HEK293 (cell line): Measurements from ENCODE around the gene KRTAP10-7.

Source experiments
- CTCF ChIA-PET: fragments of 350-600 bp; formaldehyde crosslinking; extraction: SDS; loops from one replicate; lab custom pipeline; 2021; ENCODE audit warnings: antibody characterized with exemption; lab: Yijun Ruan, JAX
- POLR2A ChIA-PET: fragments of 300-600 bp; formaldehyde crosslinking; extraction: SDS; loops from one replicate; lab custom pipeline; 2020; ENCODE audit warnings: antibody characterized with exemption, inconsistent platforms; lab: Yijun Ruan, JAX
- H3K27ac ChIP-seq: fragments of 200-500 bp; sonication (Bioruptor generic); 2 replicates; pipeline ENCODE4 v1.5.1; 2014; ENCODE audit warnings: low read depth, low read length, control low read depth, inconsistent platforms; ENCODE audit errors: extremely low read depth
- H3K36me3 ChIP-seq, 2 experiments: fragments of 200-500 bp in 1 of 2; sonication (Bioruptor generic) in 1 of 2; 1 replicate in 1 of 2; 2 replicates in 1 of 2; pipeline ENCODE4 v1.5.1; 2014 to 2017; ENCODE audit warnings: inconsistent platforms in 2 of 2, low read length in 2 of 2; ENCODE audit not compliant: control insufficient read depth in 2 of 2, insufficient read depth in 1 of 2
- H3K4me1 ChIP-seq: fragments of 200-500 bp; sonication (Bioruptor generic); 2 replicates; pipeline ENCODE4 v1.5.1; 2014; ENCODE audit warnings: mild to moderate bottlenecking, low read length, inconsistent platforms; ENCODE audit not compliant: control insufficient read depth, insufficient read depth
- H3K4me3 ChIP-seq: 2 replicates; pipeline ENCODE4 v1.5.1; 2011; ENCODE audit warnings: low read depth, mild to moderate bottlenecking, control low read depth, low read length, moderate library complexity
- H3K9me3 ChIP-seq: fragments of 200-500 bp; sonication (Bioruptor generic); 2 replicates; pipeline ENCODE4 v1.5.1; 2014; ENCODE audit warnings: low read depth, low read length, inconsistent platforms; ENCODE audit not compliant: control insufficient read depth, insufficient read depth
- SCRT1 ChIP-seq: fragments of 450-650 bp; formaldehyde crosslinking; IDR thresholded peaks from 2 replicates; pipeline ENCODE4 v1.5.1; 2016; ENCODE audit warnings: missing biosample characterization, missing genetic modification characterization, borderline replicate concordance
- TSHZ1 ChIP-seq: fragments of 450-650 bp; formaldehyde crosslinking; IDR thresholded peaks from 2 replicates; pipeline ENCODE4 v1.5.1; 2016; ENCODE audit warnings: missing biosample characterization, missing genetic modification characterization, borderline replicate concordance
- WT1 ChIP-seq: fragments of 450-650 bp; formaldehyde crosslinking; IDR thresholded peaks from 2 replicates; pipeline ENCODE4 v1.5.1; 2016; ENCODE audit warnings: missing biosample characterization, missing genetic modification characterization
- ZIC2 ChIP-seq: fragments of 450-650 bp; formaldehyde crosslinking; IDR thresholded peaks from 2 replicates; pipeline ENCODE4 v1.5.1; 2016; ENCODE audit warnings: missing biosample characterization, missing genetic modification characterization
- ZNF174 ChIP-seq: fragments of 450-650 bp; formaldehyde crosslinking; IDR thresholded peaks from 2 replicates; pipeline ENCODE4 v1.5.0; 2017; ENCODE audit warnings: missing biosample characterization, mild to moderate bottlenecking, missing genetic modification characterization
- ZNF324 ChIP-seq: fragments of 450-650 bp; formaldehyde crosslinking; IDR thresholded peaks from 2 replicates; pipeline ENCODE4 v1.5.1; 2016; ENCODE audit warnings: missing biosample characterization, missing genetic modification characterization
- ZNF394 ChIP-seq: fragments of 450-650 bp; formaldehyde crosslinking; IDR thresholded peaks from 2 replicates; pipeline ENCODE4 v1.5.1; 2016; ENCODE audit warnings: missing biosample characterization, missing genetic modification characterization, mild to moderate bottlenecking, moderate library complexity, borderline replicate concordance
- ZNF416 ChIP-seq: fragments of 450-650 bp; formaldehyde crosslinking; IDR thresholded peaks from 2 replicates; pipeline ENCODE4 v1.5.1; 2016; ENCODE audit warnings: missing biosample characterization, missing genetic modification characterization
- ZNF423 ChIP-seq: fragments of 450-650 bp; formaldehyde crosslinking; IDR thresholded peaks from 2 replicates; pipeline ENCODE4 v1.5.1; 2016; ENCODE audit warnings: missing biosample characterization, missing genetic modification characterization
- ZNF426 ChIP-seq: fragments of 450-650 bp; formaldehyde crosslinking; IDR thresholded peaks from 2 replicates; pipeline ENCODE4 v1.5.1; 2017; ENCODE audit warnings: missing biosample characterization, missing genetic modification characterization, mild to moderate bottlenecking, inconsistent platforms, moderate library complexity
- ZNF549 ChIP-seq: fragments of 450-650 bp; IDR thresholded peaks from 2 replicates; pipeline ENCODE4 v1.5.1; 2018; ENCODE audit warnings: missing biosample characterization, missing genetic modification characterization, mild to moderate bottlenecking, inconsistent platforms, moderate library complexity
- ZNF558 ChIP-seq: fragments of 450-650 bp; formaldehyde crosslinking; IDR thresholded peaks from 2 replicates; pipeline ENCODE4 v1.5.1; 2016; ENCODE audit warnings: missing biosample characterization, missing genetic modification characterization
- ZNF561 ChIP-seq: fragments of 450-650 bp; IDR thresholded peaks from 2 replicates; pipeline ENCODE4 v1.5.1; 2018; ENCODE audit warnings: missing biosample characterization, missing genetic modification characterization, borderline replicate concordance
- ZNF571 ChIP-seq: fragments of 450-650 bp; formaldehyde crosslinking; IDR thresholded peaks from 2 replicates; pipeline ENCODE4 v1.5.0; 2017; ENCODE audit warnings: missing biosample characterization, missing genetic modification characterization
- ZNF664 ChIP-seq: fragments of 450-650 bp; formaldehyde crosslinking; IDR thresholded peaks from 2 replicates; pipeline ENCODE4 v1.5.1; 2016; ENCODE audit warnings: missing biosample characterization, missing genetic modification characterization
- ZSCAN23 ChIP-seq: fragments of 450-650 bp; formaldehyde crosslinking; IDR thresholded peaks from 2 replicates; pipeline ENCODE4 v1.5.1; 2016; ENCODE audit warnings: missing biosample characterization, missing genetic modification characterization
- TF ChIP-seq, protein P1 (sequence below): fragments of 450-650 bp; formaldehyde crosslinking; optimal IDR thresholded peaks from 2 replicates; pipeline ENCODE3; 2016; ENCODE audit warnings: missing biosample characterization, mild to moderate bottlenecking, missing genetic modification characterization
- TF ChIP-seq, protein P2 (sequence below): fragments of 450-650 bp; formaldehyde crosslinking; IDR thresholded peaks from 2 replicates; pipeline ENCODE4 v1.5.1; 2017; ENCODE audit warnings: missing biosample characterization, missing genetic modification characterization

KRTAP10-7 gene

DNA sequence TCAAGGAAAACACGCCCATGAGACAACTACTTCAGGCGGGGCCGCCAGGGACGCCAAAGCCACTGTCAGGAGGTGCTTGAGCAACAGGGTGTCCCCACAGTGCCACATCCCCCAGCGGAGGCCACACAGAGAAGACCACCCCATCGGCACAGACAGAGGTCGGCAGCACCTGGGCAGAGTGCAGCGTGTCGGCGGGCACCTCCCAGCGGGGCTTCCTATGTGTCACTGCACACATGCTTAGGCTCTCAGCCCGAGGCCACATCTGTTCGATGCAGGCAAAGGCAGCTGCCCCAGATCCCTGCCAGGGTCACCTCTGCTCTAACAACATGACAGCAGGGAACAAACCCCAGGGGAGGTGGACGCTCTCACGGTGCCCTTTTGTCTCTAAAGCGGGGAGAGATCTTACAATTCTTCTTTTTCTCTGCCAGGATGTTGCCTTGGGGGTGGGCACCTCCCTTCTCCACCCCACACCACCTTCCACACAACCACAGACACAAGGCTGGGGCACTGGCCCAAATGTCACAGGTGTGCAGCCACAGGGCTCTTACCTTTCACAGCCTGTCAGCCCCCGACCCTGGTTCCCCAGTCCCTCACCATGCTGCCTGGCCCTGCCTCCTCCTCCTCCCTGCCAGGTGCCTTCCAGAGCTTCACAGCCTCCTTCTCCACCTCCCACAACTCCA is 15.7 kb downstream of the KRTAP10-7 start:
- ChIA-PET CTCF (interaction anchor here (1.1 kb wide), 1 partner anchor 105 kb away, joined by 6 read pairs; no protein-coding TSS in a partner anchor), POLR2A (no interaction called here)
- H3K36me3 ChIP-seq: no peaks in the 10 kb centered on the region
- H3K27ac ChIP-seq: no peak overlapping the region
- peak; percentile 88 for TF ChIP-seq ZIC2 (tag by site-specific recombination)
- TF ChIP-seq ZNF571 (tag by site-specific recombination): no peak
- no peak for TF ChIP-seq ZNF561 (tag by site-specific recombination)
- H3K4me1 ChIP-seq: no peaks in the 10 kb centered on the region
- H3K4me3 ChIP-seq: no peak overlapping the region
- H3K9me3 ChIP-seq: no peaks in the 10 kb centered on the region

- H3K27ac ChIP-seq: no peak overlapping the region
- H3K36me3 ChIP-seq: no peaks in the 10 kb centered on the region
- ChIA-PET POLR2A (no interaction called here), CTCF (interaction anchor here (0.6 kb wide), 1 partner anchor 315 kb away, joined by 5 read pairs; no protein-coding TSS in a partner anchor)
- H3K9me3 ChIP-seq: no peaks in the 10 kb centered on the region
- H3K4me3 ChIP-seq: no peak overlapping the region
- H3K4me1 ChIP-seq: no peaks in the 10 kb centered on the region
- TF ChIP-seq ZNF174 (tag by site-specific recombination) (no peak), ZNF426 (tag by site-specific recombination) (no peak), ZNF664 (no peak), ZNF558 (tag by site-specific recombination) (no peak), ZNF549 (tag by site-specific recombination) (no peak), WT1 (tag by site-specific recombination) (no peak), SCRT1 (tag by site-specific recombination) (no peak), ZNF423 (no peak), ZNF416 (tag by site-specific recombination) (no peak), ZNF394 (no peak), ZNF324 (tag by site-specific recombination) (no peak), ZSCAN23 (no peak), TSHZ1 (tag by site-specific recombination) (no peak)
- TF ChIP-seq, protein P1, sequence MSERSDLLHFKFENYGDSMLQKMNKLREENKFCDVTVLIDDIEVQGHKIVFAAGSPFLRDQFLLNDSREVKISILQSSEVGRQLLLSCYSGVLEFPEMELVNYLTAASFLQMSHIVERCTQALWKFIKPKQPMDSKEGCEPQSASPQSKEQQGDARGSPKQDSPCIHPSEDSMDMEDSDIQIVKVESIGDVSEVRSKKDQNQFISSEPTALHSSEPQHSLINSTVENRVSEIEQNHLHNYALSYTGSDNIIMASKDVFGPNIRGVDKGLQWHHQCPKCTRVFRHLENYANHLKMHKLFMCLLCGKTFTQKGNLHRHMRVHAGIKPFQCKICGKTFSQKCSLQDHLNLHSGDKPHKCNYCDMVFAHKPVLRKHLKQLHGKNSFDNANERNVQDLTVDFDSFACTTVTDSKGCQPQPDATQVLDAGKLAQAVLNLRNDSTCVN (tag by site-specific recombination): no peak
- TF ChIP-seq, protein P2, sequence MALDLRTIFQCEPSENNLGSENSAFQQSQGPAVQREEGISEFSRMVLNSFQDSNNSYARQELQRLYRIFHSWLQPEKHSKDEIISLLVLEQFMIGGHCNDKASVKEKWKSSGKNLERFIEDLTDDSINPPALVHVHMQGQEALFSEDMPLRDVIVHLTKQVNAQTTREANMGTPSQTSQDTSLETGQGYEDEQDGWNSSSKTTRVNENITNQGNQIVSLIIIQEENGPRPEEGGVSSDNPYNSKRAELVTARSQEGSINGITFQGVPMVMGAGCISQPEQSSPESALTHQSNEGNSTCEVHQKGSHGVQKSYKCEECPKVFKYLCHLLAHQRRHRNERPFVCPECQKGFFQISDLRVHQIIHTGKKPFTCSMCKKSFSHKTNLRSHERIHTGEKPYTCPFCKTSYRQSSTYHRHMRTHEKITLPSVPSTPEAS (tag by site-specific recombination): no peak
These were observed 16.2 kb downstream of the KRTAP10-7 start for GRCh38 chr21:44616591-44616926.
